GM19035 (cell line): ENCODE measurements around the gene PSMD8.
A peak's percentile ranks its signal among the peaks of the same experiment; 100 is the strongest.
"Not testable (repeated sequence)": the region's sequence is repeated elsewhere in the genome, so short reads cannot be mapped to it uniquely, and the experiment has no call there.

Experiments
- ATAC-seq: cut with Tn5 transposase; IDR thresholded peaks from one replicate; pipeline ENCODE4 v1.9.1; 2021; ENCODE audit not compliant: unreplicated experiment

The PSMD8 gene

GRCh38 chr19:38409631-38410133, 35.3 kb downstream of the PSMD8 start:
- ATAC-seq, result no peak

GRCh38 chr19:38410407-38410806, 36.0 kb downstream of the PSMD8 start:
- ATAC-seq, result not testable (repeated sequence)

- ATAC-seq, result no peak
Observed at GRCh38 chr19:38411041-38411712, 36.8 kb downstream of the PSMD8 start.

GRCh38 chr19:38411898-38412297, 37.5 kb downstream of the PSMD8 start:
- not testable (repeated sequence) for ATAC-seq

- no peak for ATAC-seq
Observed at GRCh38 chr19:38412491-38412890, 38.1 kb downstream of the PSMD8 start.

- no peak for ATAC-seq
Observed at GRCh38 chr19:38412961-38413360, 38.6 kb downstream of the PSMD8 start.

- ATAC-seq, result no peak
Observed at GRCh38 chr19:38413416-38413815, 39.0 kb downstream of the PSMD8 start.

GRCh38 chr19:38417146-38417543, 42.8 kb downstream of the PSMD8 start:
- ATAC-seq, result no peak

GRCh38 chr19:38417544-38418506, 43.5 kb downstream of the PSMD8 start:
- no peak for ATAC-seq

- ATAC-seq, result no peak
Observed at GRCh38 chr19:38420935-38421334, 46.6 kb downstream of the PSMD8 start.

GRCh38 chr19:38421856-38422255, 47.5 kb downstream of the PSMD8 start:
- ATAC-seq, result no peak

- ATAC-seq, result no peak
Observed at GRCh38 chr19:38422438-38422837, 48.1 kb downstream of the PSMD8 start.

GRCh38 chr19:38424272-38424671, 49.9 kb downstream of the PSMD8 start:
- no peak for ATAC-seq

- ATAC-seq, result no peak
Observed at GRCh38 chr19:38425222-38425809, 50.9 kb downstream of the PSMD8 start.

GRCh38 chr19:38425810-38426466, 51.6 kb downstream of the PSMD8 start, which contains the start of gene RASGRP4:
RASGRP4 (minus strand) TSS chr19:38426219; CDS start chr19:38426091, 128 bp downstream.
- no peak for ATAC-seq

GRCh38 chr19:38427035-38427677, 52.8 kb downstream of the PSMD8 start:
- peak; percentile 53 for ATAC-seq

- no peak for ATAC-seq
Observed at GRCh38 chr19:38429055-38429810, 54.9 kb downstream of the PSMD8 start.

- ATAC-seq, result no peak
Observed at GRCh38 chr19:38429811-38430156, 55.4 kb downstream of the PSMD8 start.

GRCh38 chr19:38430931-38431330, 56.6 kb downstream of the PSMD8 start:
- no peak for ATAC-seq

GRCh38 chr19:38433268-38433733, 58.9 kb downstream of the PSMD8 start, which contains the start of gene RYR1:
RYR1 (plus strand) TSS chr19:38433691; CDS start chr19:38433830, 139 bp downstream.
- ATAC-seq, result no peak
